DMS114 treated with DMSO at 0.1 percent for 48 hours (cell line): ENCODE data around the gene COL13A1.
A peak's percentile ranks its signal among the peaks of the same experiment; 100 is the strongest.

Experiments used
- DNase-seq: peaks from one replicate; lab custom pipeline; 2025; ENCODE audit not compliant: unreplicated experiment; lab: John Stamatoyannopoulos, UW

The COL13A1 gene

DNA sequence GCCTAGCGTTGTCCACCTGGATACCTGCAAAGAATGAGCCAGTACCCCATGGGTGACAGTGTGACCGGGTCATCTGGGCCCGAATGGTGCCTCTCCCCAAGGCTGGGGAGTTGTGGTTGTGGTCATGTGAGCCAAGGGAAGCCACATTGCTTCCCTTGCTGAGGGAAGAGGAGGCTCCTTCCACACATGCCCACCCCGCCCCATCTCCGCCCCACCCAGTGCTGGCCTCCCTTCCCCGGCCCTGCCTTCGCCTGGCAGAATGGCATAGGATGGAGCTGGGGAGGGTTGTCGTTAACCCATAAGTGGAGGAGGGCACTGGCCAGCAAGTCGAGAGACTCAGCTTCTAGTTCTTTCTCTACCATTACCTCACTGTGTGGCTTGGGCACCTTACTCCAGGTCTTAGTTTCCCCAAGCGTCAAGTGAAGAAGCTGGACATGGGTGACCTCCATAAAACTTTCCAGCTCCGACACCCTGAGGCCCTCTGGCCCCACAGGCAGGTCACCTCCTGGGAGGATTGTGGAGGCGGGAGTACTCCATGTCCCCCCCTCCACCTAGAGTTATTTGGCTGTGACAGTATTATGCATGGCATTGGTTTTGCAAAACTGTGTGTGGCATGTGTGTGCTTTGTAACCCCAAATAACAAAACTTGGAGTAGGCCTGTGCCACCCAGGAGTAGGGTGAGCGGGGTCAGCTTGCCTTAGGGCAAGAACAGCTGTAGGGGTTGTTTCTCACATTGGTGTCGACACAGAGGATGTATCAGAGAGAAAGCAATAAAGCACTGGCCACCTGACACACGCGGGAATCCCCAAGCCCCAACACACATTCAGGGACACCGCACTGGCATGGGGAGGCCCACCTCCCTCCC, 160.4 kb downstream of the COL13A1 start:
- no peak for DNase-seq

DNA sequence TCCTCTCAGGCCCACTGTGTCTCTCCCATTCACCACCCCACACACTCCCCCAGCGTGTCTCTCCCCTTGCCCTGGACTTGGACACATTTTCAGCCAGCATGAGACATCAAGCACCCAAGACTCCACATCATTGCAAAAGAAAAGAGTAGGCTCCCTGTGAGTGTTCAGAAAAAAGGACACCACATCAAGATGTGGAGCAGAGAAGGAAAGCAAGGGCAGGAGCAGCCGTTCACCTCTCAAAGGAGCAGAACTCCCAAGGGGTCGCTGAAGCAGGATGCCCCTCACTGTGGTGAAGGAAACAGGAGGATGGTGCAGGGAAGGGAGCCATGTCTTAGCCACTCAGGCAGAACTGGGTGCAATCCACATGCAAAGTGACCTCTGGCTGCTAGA, 161.0 kb downstream of the COL13A1 start:
- DNase-seq: no peak

DNA sequence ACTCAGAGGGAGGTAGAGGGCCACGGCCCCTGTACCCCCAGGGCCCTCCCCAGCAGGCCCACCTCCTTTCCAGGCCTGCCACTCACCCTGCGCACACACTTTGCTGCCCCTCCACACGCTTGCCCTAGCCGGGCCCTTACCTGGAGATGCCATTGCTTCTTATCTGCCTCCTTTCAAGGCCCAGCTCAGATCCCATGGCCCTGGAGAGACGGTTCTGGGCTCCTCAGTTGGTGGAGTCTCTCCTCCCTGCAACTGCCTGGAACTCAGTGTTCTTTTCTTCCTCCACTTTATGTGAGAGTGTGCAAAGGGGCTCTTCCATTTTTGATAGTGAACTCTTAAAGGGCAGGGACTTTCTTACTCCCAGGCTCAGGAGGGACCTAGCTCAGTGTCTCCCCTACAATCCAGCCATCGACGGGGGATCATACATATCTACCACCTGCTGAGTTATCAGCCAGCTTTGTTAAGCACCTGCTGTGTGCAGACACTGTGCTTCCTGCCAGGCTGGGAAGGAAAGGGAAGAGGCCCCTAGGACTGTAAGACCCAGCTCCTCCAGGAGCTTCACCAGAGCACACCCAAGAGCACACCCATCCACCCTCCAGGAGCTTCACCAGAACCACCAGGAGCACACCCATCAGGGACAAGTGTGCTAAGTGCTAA, 161.6 kb downstream of the COL13A1 start:
- DNase-seq: no peak

- no peak for DNase-seq
Measured at GRCh38 chr10:69963835-69964710, 162.4 kb downstream of the COL13A1 start.

GRCh38 chr10:69965086-69965485, 163.4 kb downstream of the COL13A1 start:
- DNase-seq: no peak

DNA sequence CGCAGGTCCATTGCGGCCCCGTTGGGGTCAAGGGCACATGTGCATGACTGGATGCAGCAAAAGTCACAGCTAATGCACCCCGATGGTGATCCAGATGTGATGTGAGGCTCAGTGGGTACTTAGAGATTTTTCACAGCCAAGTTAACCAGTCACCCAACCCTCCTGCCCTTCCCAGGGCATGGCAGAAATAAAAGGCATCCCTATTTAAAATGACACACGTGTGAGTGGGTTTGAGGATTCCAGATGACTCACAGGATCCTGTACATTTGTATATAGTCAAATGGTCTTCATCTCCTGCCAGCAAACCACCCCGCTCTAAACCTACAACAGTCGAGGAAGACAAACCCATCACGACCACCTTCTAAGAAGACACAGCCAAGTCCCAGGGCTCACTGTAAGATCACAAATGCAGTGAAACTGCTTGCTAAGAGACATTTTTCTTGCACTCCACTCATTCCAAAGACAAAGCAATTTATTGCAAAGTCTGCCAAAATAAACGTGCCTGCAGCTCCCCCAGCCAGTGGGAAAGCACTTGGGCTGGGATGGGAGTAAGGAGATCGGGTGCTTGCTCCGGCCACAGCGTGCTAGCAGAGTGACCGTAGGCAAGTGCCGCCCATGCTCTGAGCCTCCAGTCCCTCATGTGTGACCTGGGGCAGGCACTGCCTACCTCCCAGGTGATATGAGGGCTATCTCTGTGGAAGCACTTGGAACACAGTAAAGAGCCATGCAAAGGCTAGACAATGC, 164.4 kb downstream of the COL13A1 start:
- DNase-seq: no peak

- DNase-seq: peak; percentile 10
Measured at GRCh38 chr10:69968830-69969229, 167.1 kb downstream of the COL13A1 start.

DNA sequence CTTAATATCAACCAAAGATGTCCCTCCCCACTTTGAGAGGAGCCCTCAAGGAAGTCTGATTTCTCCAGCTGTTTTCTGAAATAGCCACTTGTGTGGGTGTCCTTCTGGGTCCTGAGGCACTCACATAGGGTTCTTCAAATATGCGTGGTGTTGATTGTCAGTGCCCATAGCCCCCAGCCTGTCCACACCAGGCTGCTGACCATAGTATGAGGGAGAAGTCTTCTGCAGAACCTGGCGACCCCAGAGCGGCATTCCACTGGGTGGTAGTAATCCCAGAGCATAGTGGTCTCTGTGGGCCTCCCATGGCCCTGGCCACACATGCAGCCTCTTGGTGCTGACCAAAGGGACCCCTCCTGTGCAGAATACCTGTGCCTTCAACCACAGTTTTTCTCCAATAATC, 168.3 kb downstream of the COL13A1 start:
- no peak for DNase-seq

DNA sequence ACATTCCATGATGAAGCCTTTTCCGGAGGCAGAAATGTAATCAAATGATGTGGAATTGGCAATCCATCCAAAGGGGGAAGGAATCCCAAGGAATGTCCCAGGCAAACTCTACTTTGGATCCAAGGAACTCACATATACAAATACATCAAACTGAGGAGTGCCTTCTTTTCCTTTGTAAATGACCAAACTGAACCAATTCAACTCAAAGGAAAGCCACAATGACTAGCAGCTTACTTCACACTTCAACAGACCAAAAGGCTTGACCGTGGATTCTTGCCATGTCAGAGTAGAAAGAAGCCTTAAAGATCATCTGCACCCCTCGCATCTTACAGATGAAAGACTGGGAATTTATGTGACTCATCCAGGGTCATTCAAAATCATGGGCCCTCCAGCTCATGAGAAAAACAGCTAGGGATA, 171.3 kb downstream of the COL13A1 start:
- no peak for DNase-seq

GRCh38 chr10:69973678-69974077, 172.0 kb downstream of the COL13A1 start:
- no peak for DNase-seq

- no peak for DNase-seq
Measured at GRCh38 chr10:69974551-69975155, 172.9 kb downstream of the COL13A1 start.

GRCh38 chr10:69976795-69977546, 175.3 kb downstream of the COL13A1 start:
- DNase-seq: no peak

- no peak for DNase-seq
Measured at GRCh38 chr10:69979174-69979573, 177.5 kb downstream of the COL13A1 start.

GRCh38 chr10:69980672-69981071, 179.0 kb downstream of the COL13A1 start:
- DNase-seq: no peak

GRCh38 chr10:69988094-69988493, 186.4 kb downstream of the COL13A1 start:
- no peak for DNase-seq

DNA sequence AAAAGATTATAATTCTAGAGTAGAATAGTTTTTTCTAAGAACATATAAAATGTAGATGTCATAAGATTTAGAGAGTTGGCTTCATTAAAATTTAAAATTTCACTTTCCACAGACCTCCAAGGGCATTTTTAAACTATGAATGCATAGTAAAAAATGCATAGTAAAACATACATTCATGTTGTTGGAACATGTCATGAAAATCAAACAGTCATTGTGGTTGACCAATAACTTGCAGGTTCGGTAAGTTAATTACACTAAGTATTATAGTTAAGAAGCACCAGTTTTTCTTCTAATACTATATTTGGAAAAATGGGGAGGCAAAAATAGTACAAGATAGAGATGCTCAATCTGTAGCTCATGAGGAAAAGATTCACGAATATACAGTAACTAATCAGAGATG, 189.4 kb downstream of the COL13A1 start:
- DNase-seq: no peak

- peak; percentile 30 for DNase-seq
Measured at GRCh38 chr10:69994262-69994661, 192.6 kb downstream of the COL13A1 start.

DNA sequence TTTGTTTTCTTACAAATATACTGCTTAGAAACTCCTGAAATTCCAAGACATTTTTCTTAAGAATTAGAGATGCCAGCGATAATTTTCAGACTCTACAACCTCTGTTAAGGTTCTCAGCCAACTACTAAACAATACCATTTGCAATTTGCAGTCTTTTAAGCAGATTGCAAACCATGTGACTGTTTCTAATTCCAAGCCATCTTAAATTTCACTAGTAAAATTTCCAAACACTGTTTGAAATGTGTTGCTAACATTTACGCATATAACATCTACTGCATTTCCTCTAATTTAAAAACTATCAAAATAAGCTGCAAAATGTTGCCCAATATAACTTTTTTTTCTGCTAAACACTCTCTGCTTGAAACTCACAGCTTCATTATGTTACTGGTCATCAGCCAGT, 194.9 kb downstream of the COL13A1 start:
- no peak for DNase-seq

DNA sequence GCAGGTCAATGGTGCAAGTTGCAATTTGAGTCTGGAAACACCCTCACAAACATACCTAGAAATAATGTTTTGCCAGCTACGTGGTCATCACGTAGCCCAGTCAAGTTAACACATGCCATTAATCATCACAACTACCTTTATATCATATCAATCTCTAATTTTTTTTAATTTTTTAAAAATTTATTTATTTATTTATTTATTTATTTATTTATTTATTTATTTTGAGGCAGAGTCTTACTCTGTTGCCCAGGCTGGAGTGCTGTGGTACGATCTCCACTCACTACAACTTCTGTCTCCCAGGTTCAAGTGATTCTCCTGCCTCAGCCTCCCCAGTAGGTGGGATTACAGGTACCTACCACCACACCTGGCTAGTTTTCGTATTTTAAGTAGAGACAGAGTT, 198.6 kb downstream of the COL13A1 start:
- no peak for DNase-seq
